Naive thymus-derived CD8-positive, alpha-beta T cell (primary cell): ENCODE measurements around the gene RASGEF1B. TPM values are rescaled to one million over a fixed set of nuclear protein-coding genes. Genes with fewer than 3 reads are reported as not detected.

ENCODE experiments used
- ATAC-seq, 2 donors: fragments of 150-1000 bp; cut with Tn5 transposase in 1 of 2; sonication (Bioruptor Pico), chemical (Tn5 transposase) in 1 of 2; 1 replicate in 1 of 2; 2 replicates in 1 of 2; pipeline ENCODE4 v1.10.0; 2021; ENCODE audit warnings: mild to moderate bottlenecking in 2 of 2, moderate library complexity in 2 of 2
- POLR2A ChIA-PET: fragments of 350-600 bp; sonication (Branson Sonifier 250); formaldehyde crosslinking; loops from one replicate; lab custom pipeline; 2021; ENCODE audit warnings: antibody characterized with exemption; lab: Charles Lee
- DNase-seq, 10 donors: peaks; one replicate each; pipeline versions ENCODE4 v3.0.0 to v3.0.0-alpha.2; 2020 to 2022
- H3K27ac Mint-ChIP-seq, 10 donors: one replicate each; pipeline ENCODE4 v1.8.0; 2020 to 2022; ENCODE audit warnings: mild to moderate bottlenecking in 10 of 10, mixed read lengths in 10 of 10, moderate library complexity in 4 of 10, inconsistent platforms in 1 of 10
- H3K27me3 Mint-ChIP-seq, 5 donors: one replicate each; pipeline ENCODE4 v1.8.0; 2021 to 2022; ENCODE audit warnings: mixed read lengths in 5 of 5
- H3K36me3 Mint-ChIP-seq, 3 donors: one replicate each; pipeline ENCODE4 v1.8.0; 2020 to 2022; ENCODE audit warnings: mixed read lengths in 3 of 3, mild to moderate bottlenecking in 2 of 3, inconsistent platforms in 1 of 3
- H3K4me1 Mint-ChIP-seq, 4 donors: one replicate each; pipeline ENCODE4 v1.8.0; 2021 to 2022; ENCODE audit warnings: mixed read lengths in 4 of 4
- H3K4me3 Mint-ChIP-seq, 10 donors: one replicate each; pipeline ENCODE4 v1.8.0; 2020 to 2022; ENCODE audit warnings: mild to moderate bottlenecking in 10 of 10, mixed read lengths in 10 of 10, moderate library complexity in 6 of 10, inconsistent platforms in 1 of 10
- H3K9me3 Mint-ChIP-seq, 9 donors: one replicate each; pipeline ENCODE4 v1.8.0; 2020 to 2022; ENCODE audit warnings: mixed read lengths in 9 of 9, mild to moderate bottlenecking in 3 of 9, inconsistent platforms in 1 of 9, moderate library complexity in 1 of 9
- polyA plus RNA-seq, 3 donors: library from polyadenylated mRNA; unstranded; fragments of 300-500 nt; fragmentation: Illumina TruSeq; gene quantifications; one replicate each; pipeline ENCODE4 v1.2.3, GENCODE V29; 2021
- total RNA-seq, 8 experiments: library from RNA in 2 of 8; stranded (reverse) in 2 of 8; gene quantifications; one replicate each; pipeline ENCODE4 v1.2.3 and lab custom pipeline; 2021 to 2026

The RASGEF1B gene
- total and polyA plus RNA-seq, 5 experiments from 2014 or later = 6.4 to 14.7 (median 13.6) TPM

GRCh38 chr4:81459228-81459627, 12.5 kb downstream of the RASGEF1B start:
- ATAC-seq = no peak
- H3K27me3 Mint-ChIP-seq = no peaks in the 10 kb centered on the region
- H3K36me3 Mint-ChIP-seq = peaks cover 7 to 47% (median 43%) of the 10 kb centered on the region in 3 donors
- POLR2A ChIA-PET = no interaction called here
- H3K9me3 Mint-ChIP-seq = no peaks in the 10 kb centered on the region
- peak overlapping the region in 2 of 10 donors; percentile 13 to 32 for H3K27ac Mint-ChIP-seq
- no peak overlapping the region for H3K4me3 Mint-ChIP-seq
- peaks cover 20 to 65% (median 55%) of the 10 kb centered on the region in 4 donors for H3K4me1 Mint-ChIP-seq
- DNase-seq = no peak

GRCh38 chr4:81457921-81458520, 13.7 kb downstream of the RASGEF1B start:
- Mint-ChIP-seq H3K36me3 (peaks cover 19 to 59% (median 53%) of the 10 kb centered on the region in 3 donors), H3K4me1 (peaks cover 17 to 54% (median 47%) of the 10 kb centered on the region in 4 donors)
- POLR2A ChIA-PET = no interaction called here

DNA sequence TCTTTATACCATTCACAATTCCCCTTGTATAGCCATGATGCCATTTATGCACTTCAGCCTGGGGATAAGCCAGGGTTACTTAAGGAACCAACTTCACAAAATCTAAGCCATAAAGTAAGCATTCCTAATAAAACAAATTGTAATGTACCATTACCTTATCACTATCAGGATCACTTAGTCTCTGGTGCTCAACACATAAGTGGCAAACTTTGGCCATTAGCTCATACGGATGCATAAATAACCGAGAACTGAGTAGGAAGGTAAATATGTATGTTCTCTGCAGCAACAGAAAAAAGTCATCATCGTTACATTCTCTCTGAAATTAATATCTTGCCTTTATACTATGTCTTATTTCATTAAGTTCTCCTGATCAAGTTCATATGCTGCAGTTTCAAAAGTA, 14.4 kb downstream of the RASGEF1B start:
- Mint-ChIP-seq H3K4me1 (peaks cover 12 to 47% (median 40%) of the 10 kb centered on the region in 4 donors), H3K9me3 (no peaks in the 10 kb centered on the region), H3K27me3 (no peaks in the 10 kb centered on the region), H3K4me3 (no peak overlapping the region), H3K36me3 (peaks cover 19 to 66% (median 56%) of the 10 kb centered on the region in 3 donors), H3K27ac (no peak overlapping the region)
- POLR2A ChIA-PET = no interaction called here
- ATAC-seq (no peak), DNase-seq (no peak)

More at GRCh38 chr4:81457921-81458520, 13.7 kb downstream of the RASGEF1B start:
- Mint-ChIP-seq H3K27me3 (no peaks in the 10 kb centered on the region), H3K9me3 (no peaks in the 10 kb centered on the region), H3K27ac (no peak overlapping the region), H3K4me3 (no peak overlapping the region)
- DNase-seq (no peak), ATAC-seq (no peak)

GRCh38 chr4:81455897-81456296, 15.8 kb downstream of the RASGEF1B start:
- Mint-ChIP-seq H3K9me3 (no peaks in the 10 kb centered on the region), H3K4me1 (peaks cover 8 to 34% (median 28%) of the 10 kb centered on the region in 4 donors), H3K4me3 (no peak overlapping the region), H3K36me3 (peaks cover 19 to 78% (median 55%) of the 10 kb centered on the region in 3 donors), H3K27ac (peak overlapping the region in 1 of 10 donors; percentile 45), H3K27me3 (no peaks in the 10 kb centered on the region)
- POLR2A ChIA-PET = no interaction called here
- ATAC-seq (no peak), DNase-seq (no peak)

DNA sequence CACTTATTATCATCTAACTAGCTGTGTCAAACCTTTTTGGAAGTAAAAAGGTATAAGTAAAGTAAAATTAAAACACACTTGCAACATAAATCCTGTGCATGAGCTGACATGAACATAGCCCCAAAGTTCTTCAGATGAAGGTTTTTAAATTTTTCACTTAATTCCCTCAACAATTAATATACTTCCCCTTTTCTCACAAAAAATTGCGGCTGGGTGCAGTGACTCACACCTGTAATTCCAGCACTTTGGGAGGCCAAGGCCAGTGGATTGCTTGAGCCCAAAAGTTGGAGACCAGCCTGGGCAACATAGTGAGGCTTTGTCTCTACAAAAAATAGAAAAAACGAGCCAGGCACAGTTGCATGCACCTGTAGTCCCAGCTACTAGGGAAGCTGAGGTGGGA, 16.8 kb downstream of the RASGEF1B start:
- Mint-ChIP-seq H3K4me3 (no peak overlapping the region), H3K9me3 (no peaks in the 10 kb centered on the region), H3K36me3 (peaks cover 19 to 88% (median 58%) of the 10 kb centered on the region in 3 donors), H3K27ac (peak overlapping the region in 3 of 10 donors; percentile 1 to 43 (median 36)), H3K4me1 (peaks cover 4 to 24% (median 18%) of the 10 kb centered on the region in 4 donors), H3K27me3 (no peaks in the 10 kb centered on the region)
- POLR2A ChIA-PET = no interaction called here
- DNase-seq = no peak
- ATAC-seq = no peak

- peak; percentile 36 to 49 for ATAC-seq
- Mint-ChIP-seq H3K27ac (peak overlapping the region in 4 of 10 donors; percentile 1 to 25 (median 10)), H3K4me3 (no peak overlapping the region), H3K9me3 (no peaks in the 10 kb centered on the region), H3K27me3 (no peaks in the 10 kb centered on the region), H3K4me1 (peaks cover 4 to 23% (median 15%) of the 10 kb centered on the region in 4 donors), H3K36me3 (peaks cover 19 to 92% (median 58%) of the 10 kb centered on the region in 3 donors)
- POLR2A ChIA-PET = interaction anchor here (1.0 kb wide), 1 partner anchor 17 kb away, joined by 3 read pairs; the partner anchor contains the start of gene RASGEF1B
- DNase-seq = no peak
These were observed 17.2 kb downstream of the RASGEF1B start for GRCh38 chr4:81454499-81454898.

GRCh38 chr4:81453024-81453423, 18.7 kb downstream of the RASGEF1B start:
- POLR2A ChIA-PET = no interaction called here
- no peak for DNase-seq
- Mint-ChIP-seq H3K4me3 (no peak overlapping the region), H3K27me3 (no peaks in the 10 kb centered on the region), H3K36me3 (peaks cover 16 to 93% (median 55%) of the 10 kb centered on the region in 3 donors), H3K9me3 (no peaks in the 10 kb centered on the region), H3K4me1 (peaks cover 4 to 21% (median 9%) of the 10 kb centered on the region in 4 donors), H3K27ac (peak overlapping the region in 1 of 10 donors; percentile 7)
- ATAC-seq = no peak

- H3K9me3 Mint-ChIP-seq = no peaks in the 10 kb centered on the region
- H3K27ac Mint-ChIP-seq = peak overlapping the region in 1 of 10 donors; percentile 7
- DNase-seq = no peak
- H3K27me3 Mint-ChIP-seq = no peaks in the 10 kb centered on the region
- POLR2A ChIA-PET = no interaction called here
- H3K4me3 Mint-ChIP-seq = no peak overlapping the region
- ATAC-seq = no peak
- H3K36me3 Mint-ChIP-seq = peaks cover 19 to 93% (median 56%) of the 10 kb centered on the region in 3 donors
- H3K4me1 Mint-ChIP-seq = peaks cover 4 to 18% (median 7%) of the 10 kb centered on the region in 4 donors
These were observed 19.2 kb downstream of the RASGEF1B start for GRCh38 chr4:81452452-81453006.

DNA sequence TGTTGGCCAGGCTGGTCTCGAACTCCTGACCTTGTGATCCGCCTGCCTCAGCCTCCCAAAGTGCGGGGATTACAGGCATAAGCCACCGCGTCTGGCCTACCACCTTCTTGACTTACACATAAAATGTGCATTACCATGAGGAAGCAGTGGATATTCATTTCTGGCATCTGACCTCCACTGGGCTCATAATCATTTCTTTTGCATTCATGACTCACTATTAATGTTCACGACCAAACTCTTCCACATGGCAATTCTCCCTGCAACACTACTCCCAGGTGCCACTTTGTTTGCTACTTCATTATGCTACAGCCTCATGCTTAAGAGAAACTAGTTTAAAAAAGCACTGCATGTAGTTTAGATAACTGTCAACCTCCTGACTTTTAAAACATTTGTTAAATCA, 22.7 kb downstream of the RASGEF1B start:
- POLR2A ChIA-PET = no interaction called here
- H3K36me3 Mint-ChIP-seq = peaks cover 17 to 97% (median 61%) of the 10 kb centered on the region in 3 donors

DNA sequence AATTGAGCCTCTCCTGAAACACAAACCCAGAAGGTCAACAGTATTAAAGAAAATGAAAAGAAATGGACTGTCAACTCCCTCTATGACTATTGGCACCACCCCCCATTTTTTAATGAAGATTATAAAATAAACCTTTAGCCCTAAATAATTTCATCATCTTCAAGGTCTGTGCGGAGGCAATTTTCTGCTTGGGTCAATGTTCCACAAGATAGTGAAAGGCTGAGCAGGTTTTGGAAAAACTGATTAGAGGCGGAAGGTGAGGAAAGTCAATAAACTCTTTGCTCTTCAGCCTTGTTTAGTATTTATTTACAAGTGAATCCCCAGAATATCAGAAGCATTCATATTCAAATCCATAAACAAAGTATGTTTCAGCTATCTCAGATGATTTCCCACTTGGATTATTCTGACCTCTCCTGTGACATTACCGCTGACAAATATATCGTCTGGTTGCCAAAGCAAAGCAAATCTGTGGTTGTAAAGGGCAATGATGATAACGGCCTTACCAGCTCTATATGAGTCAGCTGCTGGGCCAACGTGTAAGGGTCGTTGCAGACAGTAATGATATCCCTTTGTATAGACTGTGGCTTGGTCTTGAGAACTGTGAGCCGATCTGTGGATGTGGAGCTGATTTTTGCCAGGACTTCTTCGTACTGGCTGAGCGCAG, 24.0 kb downstream of the RASGEF1B start:
- no peaks in the 10 kb centered on the region for H3K9me3 Mint-ChIP-seq
- peaks cover 0 to 1% (median 0%) of the 10 kb centered on the region in 4 donors for H3K4me1 Mint-ChIP-seq
- POLR2A ChIA-PET = no interaction called here
- H3K36me3 Mint-ChIP-seq = peaks cover 9 to 97% (median 65%) of the 10 kb centered on the region in 3 donors
- peak overlapping the region in 1 of 10 donors; percentile 5 for H3K27ac Mint-ChIP-seq
- H3K4me3 Mint-ChIP-seq = no peak overlapping the region
- peak in 1 of 2 donors; percentile 16 for ATAC-seq
- H3K27me3 Mint-ChIP-seq = no peaks in the 10 kb centered on the region
- no peak for DNase-seq

More for the DNA sequence above, 22.7 kb downstream of the RASGEF1B start:
- DNase-seq (no peak), ATAC-seq (no peak)
- H3K4me1 Mint-ChIP-seq = peaks cover 0 to 2% (median under 1%) of the 10 kb centered on the region in 4 donors
- peak overlapping the region in 2 of 10 donors; percentile 31 to 44 for H3K27ac Mint-ChIP-seq
- no peaks in the 10 kb centered on the region for H3K27me3 Mint-ChIP-seq
- no peak overlapping the region for H3K4me3 Mint-ChIP-seq
- no peaks in the 10 kb centered on the region for H3K9me3 Mint-ChIP-seq

DNA sequence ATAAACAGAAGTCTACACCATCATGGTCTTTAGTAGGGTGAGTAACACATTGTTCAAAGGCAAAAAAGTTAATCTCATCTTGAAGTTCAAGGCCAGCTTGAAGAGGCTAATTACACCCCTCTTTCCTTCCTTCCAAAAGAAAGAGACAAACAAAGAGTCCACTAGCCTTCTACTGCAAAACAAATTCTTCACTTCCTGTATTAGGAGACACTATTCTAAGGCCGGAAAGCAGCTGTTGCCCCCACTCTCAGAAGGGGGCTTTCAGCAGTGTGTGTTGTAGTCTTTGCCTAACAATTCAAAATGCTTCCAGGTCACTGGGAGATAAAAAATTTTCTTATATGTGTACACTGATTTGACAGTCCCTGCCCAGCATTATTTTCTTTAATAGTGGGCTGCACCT, 25.1 kb downstream of the RASGEF1B start:
- POLR2A ChIA-PET = no interaction called here
- H3K27ac Mint-ChIP-seq = peak overlapping the region in 1 of 10 donors; percentile 34
- no peak for DNase-seq
- ATAC-seq = no peak
- peaks cover 0 to 1% (median 0%) of the 10 kb centered on the region in 4 donors for H3K4me1 Mint-ChIP-seq
- no peak overlapping the region for H3K4me3 Mint-ChIP-seq
- no peaks in the 10 kb centered on the region for H3K9me3 Mint-ChIP-seq
- H3K36me3 Mint-ChIP-seq = peaks cover 13 to 96% (median 66%) of the 10 kb centered on the region in 3 donors
- H3K27me3 Mint-ChIP-seq = no peaks in the 10 kb centered on the region

DNA sequence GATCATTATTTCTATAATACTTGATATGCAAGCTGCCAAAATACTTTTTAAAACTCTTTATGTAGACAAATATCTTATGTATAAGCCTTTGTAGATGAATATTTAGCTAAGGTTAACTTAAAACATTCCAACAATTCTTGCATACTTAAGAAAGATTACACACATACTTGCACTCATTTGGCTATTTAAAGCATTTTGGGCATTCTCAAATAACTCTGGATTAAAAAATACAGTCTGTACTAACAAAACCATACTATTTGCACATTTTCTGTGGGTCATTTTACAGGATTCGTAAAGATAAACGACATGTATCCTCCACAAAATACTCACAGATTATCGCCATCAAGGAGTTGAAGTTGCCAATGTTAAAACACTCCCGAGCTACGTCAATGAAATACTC, 26.5 kb downstream of the RASGEF1B start:
- DNase-seq = no peak
- H3K9me3 Mint-ChIP-seq = no peaks in the 10 kb centered on the region
- peaks cover 13 to 97% (median 72%) of the 10 kb centered on the region in 3 donors for H3K36me3 Mint-ChIP-seq
- no peak for ATAC-seq
- no peaks in the 10 kb centered on the region for H3K27me3 Mint-ChIP-seq
- H3K4me1 Mint-ChIP-seq = no peaks in the 10 kb centered on the region
- no peak overlapping the region for H3K27ac Mint-ChIP-seq
- no peak overlapping the region for H3K4me3 Mint-ChIP-seq
- POLR2A ChIA-PET = no interaction called here
